Smooth muscle cell (in vitro differentiated cells): ENCODE results near the gene POLR3C. TPM values are rescaled to one million over a fixed set of nuclear protein-coding genes. Genes with fewer than 3 reads are reported as not detected.
"Not testable (repeated sequence)": the region's sequence is repeated elsewhere in the genome, so short reads cannot be mapped to it uniquely, and the experiment has no call there.

ENCODE experiments used
- DNase-seq: peaks from one replicate; lab custom pipeline; 2025; ENCODE audit not compliant: unreplicated experiment; lab: John Stamatoyannopoulos, UW
- H2AFZ ChIP-seq: fragments of 200-600 bp; sonication (generic); 2 replicates; pipeline ENCODE4 v1.6.0; 2016; ENCODE audit warnings: antibody characterized with exemption, low read depth, mild to moderate bottlenecking
- H3F3A ChIP-seq: fragments of 200-600 bp; sonication (generic); 2 replicates; pipeline ENCODE4 v1.6.0; 2017; ENCODE audit warnings: antibody characterized with exemption, low read depth
- H3K27ac ChIP-seq: fragments of 200-600 bp; sonication (generic); 2 replicates; pipeline ENCODE4 v1.5.1; 2016; ENCODE audit warnings: low read depth, mild to moderate bottlenecking
- H3K27me3 ChIP-seq: fragments of 200-600 bp; sonication (generic); 2 replicates; pipeline ENCODE4 v1.6.1; 2016; ENCODE audit warnings: low read depth, mild to moderate bottlenecking
- H3K36me3 ChIP-seq: fragments of 200-600 bp; sonication (generic); 2 replicates; pipeline ENCODE4 v1.5.1; 2016; ENCODE audit warnings: low read depth
- H3K4me1 ChIP-seq: fragments of 200-600 bp; sonication (generic); 2 replicates; pipeline ENCODE4 v1.5.1; 2016; ENCODE audit warnings: low read depth
- H3K4me2 ChIP-seq: fragments of 200-600 bp; sonication (generic); 2 replicates; pipeline ENCODE4 v1.6.0; 2016; ENCODE audit warnings: mild to moderate bottlenecking
- H3K4me3 ChIP-seq: fragments of 200-600 bp; sonication (generic); 2 replicates; pipeline ENCODE4 v1.5.1; 2016; ENCODE audit warnings: mild to moderate bottlenecking
- H3K79me2 ChIP-seq: fragments of 200-600 bp; sonication (generic); 2 replicates; pipeline ENCODE4 v1.6.0; 2016; ENCODE audit warnings: low read depth, mild to moderate bottlenecking
- H3K9ac ChIP-seq: fragments of 200-600 bp; sonication (generic); 2 replicates; pipeline ENCODE4 v1.6.0; 2016; ENCODE audit warnings: low read depth
- H3K9me3 ChIP-seq: fragments of 200-600 bp; sonication (generic); replicated peaks from 2 replicates; pipeline ENCODE4 v1.5.1; 2016; ENCODE audit warnings: low read depth
- H4K20me1 ChIP-seq: fragments of 200-600 bp; sonication (generic); 2 replicates; pipeline ENCODE4 v1.6.0; 2016; ENCODE audit warnings: low read depth
- CTCF ChIP-seq: fragments of 200-600 bp; sonication (generic); IDR thresholded peaks from 2 replicates; pipeline ENCODE4 v1.5.1; 2017; ENCODE audit warnings: borderline replicate concordance, mild to moderate bottlenecking, antibody characterized with exemption; ENCODE audit not compliant: insufficient read depth, poor library complexity, severe bottlenecking
- WGBS: methylation state at CpG from one replicate; pipeline ENCODE4 v1.1.7; 2016; ENCODE audit warnings: low lambda C conversion rate; 5-methylcytosine and 5-hydroxymethylcytosine counted together
- polyA plus RNA-seq: library from polyadenylated mRNA; unstranded; fragments of >200 nt; fragmentation: Nextera tagmentation; extraction: Ambion mirVana; gene quantifications from 2 replicates; pipeline ENCODE4 v1.2.1, GENCODE V29; 2016
- total RNA-seq: library from RNA; depleted of rRNA; stranded (reverse); fragments of >200 nt; gene quantifications from 2 replicates; pipeline ENCODE4 v1.2.3, GENCODE V29; 2014

Gene POLR3C
- total and polyA plus RNA-seq, 2 experiments from 2014 or later: 22.6 to 31.7 TPM

GRCh38 chr1:145788580-145788979 lies 35.4 kb upstream of the POLR3C start:
- Histone ChIP-seq H2AFZ (no peak overlapping the region), H3K4me1 (no peaks in the 10 kb centered on the region), H3K27ac (no peak overlapping the region), H4K20me1 (peaks cover 26% of the 10 kb centered on the region), H3K9me3 (no peaks in the 10 kb centered on the region), H3K4me2 (no peak overlapping the region), H3K9ac (no peak overlapping the region), H3F3A (no peaks in the 10 kb centered on the region), H3K79me2 (no peaks in the 10 kb centered on the region), H3K27me3 (no peaks in the 10 kb centered on the region), H3K36me3 (peaks cover 6% of the 10 kb centered on the region), H3K4me3 (no peak overlapping the region)
- TF ChIP-seq CTCF: no peak
- 96% methylated on average over 3 of the region's 3 CpGs for WGBS
- DNase-seq: no peak

DNA sequence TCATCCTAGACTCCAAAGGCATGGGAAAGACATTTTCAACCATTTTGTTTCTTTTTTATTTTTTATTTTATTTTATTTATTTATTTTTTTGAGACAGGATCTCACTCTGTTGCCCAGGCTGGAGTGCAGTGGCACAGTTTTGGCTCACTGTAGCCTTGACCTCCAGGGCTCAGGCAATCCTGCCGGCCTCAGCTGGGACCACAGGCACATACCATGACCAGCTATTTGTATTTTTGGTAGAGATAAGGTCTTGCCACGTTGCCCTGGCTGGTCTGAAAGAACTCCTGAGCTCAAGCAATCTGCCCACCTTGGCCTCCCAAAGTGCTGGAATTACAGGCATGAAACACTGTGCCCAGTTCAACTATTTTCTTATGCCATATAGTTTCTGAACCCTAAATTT lies 32.1 kb upstream of the POLR3C start:
- H3K4me1 ChIP-seq, H3K27ac ChIP-seq, H3K4me3 ChIP-seq, DNase-seq, H3K9me3 ChIP-seq, H3K9ac ChIP-seq, H2AFZ ChIP-seq, H3F3A ChIP-seq, H3K36me3 ChIP-seq, H3K27me3 ChIP-seq, H3K4me2 ChIP-seq: not testable (repeated sequence)
- peaks cover 19% of the 10 kb centered on the region for H4K20me1 ChIP-seq
- 93% methylated on average over 2 of the region's 2 CpGs for WGBS
- H3K79me2 ChIP-seq: peaks cover 12% of the 10 kb centered on the region

GRCh38 chr1:145792484-145792883 lies 31.5 kb upstream of the POLR3C start:
- Histone ChIP-seq H3K79me2 (peaks cover 18% of the 10 kb centered on the region), H2AFZ (no peak overlapping the region), H3K9ac (no peak overlapping the region), H3K4me1 (no peaks in the 10 kb centered on the region), H3K4me2 (no peak overlapping the region), H3K27ac (no peak overlapping the region), H4K20me1 (peaks cover 19% of the 10 kb centered on the region), H3K27me3 (no peaks in the 10 kb centered on the region), H3F3A (no peaks in the 10 kb centered on the region), H3K4me3 (no peak overlapping the region), H3K36me3 (peaks cover 6% of the 10 kb centered on the region), H3K9me3 (peaks cover 9% of the 10 kb centered on the region)
- DNase-seq: no peak
- no peak for TF ChIP-seq CTCF
- 100% methylated on average over 1 of the region's 1 CpG for WGBS

DNA sequence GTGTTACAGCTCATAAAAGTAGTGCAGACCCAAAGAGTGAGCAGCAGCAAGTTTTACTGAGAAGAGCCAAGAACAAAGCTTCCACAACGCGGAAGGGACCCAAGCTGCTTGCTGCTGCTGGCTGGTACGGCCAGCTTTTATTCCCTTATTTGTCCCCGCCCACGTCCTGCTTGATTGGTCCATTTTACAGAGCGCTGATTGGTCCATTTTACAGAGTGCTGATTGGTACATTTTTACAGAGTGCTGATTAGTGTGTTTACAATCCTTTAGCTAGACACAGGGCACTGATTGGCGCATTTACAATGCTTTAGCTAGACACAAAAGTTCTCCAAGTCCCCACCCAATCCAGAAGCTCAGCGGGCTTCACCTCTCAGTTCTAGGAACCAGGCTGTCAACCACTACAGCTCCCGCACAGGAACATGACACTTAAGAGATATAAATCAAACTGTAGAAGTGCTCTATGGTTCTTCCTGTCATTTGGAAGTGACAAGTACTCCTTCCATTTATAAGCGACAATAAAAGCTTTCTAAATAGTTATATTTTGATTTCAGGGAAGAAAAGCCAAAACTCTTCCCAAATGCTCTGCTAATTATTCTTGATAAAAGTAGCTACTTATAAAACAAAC lies 28.6 kb upstream of the POLR3C start:
- over 99% methylated on average over 10 of the region's 10 CpGs for WGBS
- H3K9me3 ChIP-seq: peaks cover 12% of the 10 kb centered on the region
- no peaks in the 10 kb centered on the region for H3F3A ChIP-seq
- no peaks in the 10 kb centered on the region for H3K27me3 ChIP-seq
- DNase-seq: no peak
- no peak overlapping the region for H2AFZ ChIP-seq
- H3K9ac ChIP-seq: no peak overlapping the region
- no peak overlapping the region for H3K4me2 ChIP-seq
- no peak overlapping the region for H3K4me3 ChIP-seq
- H3K36me3 ChIP-seq: no peaks in the 10 kb centered on the region
- H3K27ac ChIP-seq: no peak overlapping the region
- peaks cover 13% of the 10 kb centered on the region for H4K20me1 ChIP-seq
- TF ChIP-seq CTCF: no peak
- H3K4me1 ChIP-seq: no peaks in the 10 kb centered on the region
- peaks cover 33% of the 10 kb centered on the region for H3K79me2 ChIP-seq
